Measurements from ENCODE around the gene BBS12. TPM values are rescaled to one million over a fixed set of nuclear protein-coding genes. Genes with fewer than 3 reads are reported as not detected.

The BBS12 gene
- total and polyA plus RNA-seq, 2 donors (not counting 3 experiments of a cell fraction or from before 2014, with no cell fraction given) = 0.91 to 2.3 TPM

DNA sequence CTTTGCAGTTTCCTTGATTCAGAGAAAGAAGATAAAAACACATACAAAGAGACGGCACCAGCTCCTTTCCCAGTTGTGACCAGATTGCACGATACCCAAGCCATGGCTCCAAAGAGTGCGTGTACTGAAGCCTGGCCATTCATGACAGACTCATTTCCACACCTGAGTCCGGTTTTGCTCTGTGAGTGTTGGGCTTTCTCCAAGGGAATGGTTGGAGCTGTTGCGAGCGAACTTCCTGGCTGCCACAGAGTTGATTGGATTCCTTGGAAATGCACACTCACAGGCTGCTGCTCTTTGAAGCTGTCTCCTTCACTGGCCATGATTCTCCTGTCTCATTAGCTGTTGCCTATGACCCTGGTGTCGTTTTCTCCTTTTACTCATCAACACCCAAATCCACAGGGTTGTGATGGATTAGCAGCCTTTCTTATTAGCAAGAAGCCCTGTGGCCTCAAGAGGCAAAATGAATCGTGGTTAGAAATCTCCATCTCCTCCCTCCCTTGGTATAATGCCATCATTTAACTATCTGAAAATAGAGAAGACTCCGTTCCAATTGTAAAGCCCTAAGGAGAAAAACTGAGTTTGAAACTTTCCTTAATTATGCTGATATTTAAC is 43.9 kb upstream of the BBS12 start:
- Histone ChIP-seq H3K9me1 (replicated peaks; ENCODE audit: control insufficient read depth, extremely low read depth, insufficient read depth, low read length) (no peaks in the 10 kb centered on the region), H2AFZ (ENCODE audit: low read depth, low read length) (peak overlapping the region; percentile 87), H3K79me2 (ENCODE audit: control insufficient read depth, insufficient read depth, low read length) (no peaks in the 10 kb centered on the region), H3K27me3 (ENCODE audit: control insufficient read depth in 2 of 2, insufficient read depth in 2 of 2, low read length in 2 of 2) (peaks cover 0 to 4% of the 10 kb centered on the region in 2 experiments), H3K4me2 (ENCODE audit: insufficient read depth, low read length) (peak overlapping the region; percentile 77), H3K27ac (ENCODE audit: insufficient read depth, low read depth, low read length) (no peak overlapping the region), H4K20me1 (replicated peaks; ENCODE audit: control insufficient read depth, extremely low read depth, insufficient read depth, low read length) (no peaks in the 10 kb centered on the region), H3K9ac (replicated peaks; ENCODE audit: extremely low read depth, insufficient read depth, low read length) (peak overlapping the region; percentile 14), H3K36me3 (ENCODE audit: control insufficient read depth in 2 of 2, extremely low read depth in 1 of 2, insufficient read depth in 2 of 2, low read length in 2 of 2) (no peaks in the 10 kb centered on the region), H3K4me3 (replicated peaks in 1 of 3; ENCODE audit: insufficient read depth in 1 of 3, low read depth in 1 of 3, low read length in 3 of 3) (peak overlapping the region in 2 of 3 experiments; percentile 11 to 30), H3K9me3 (replicated peaks; ENCODE audit: control insufficient read depth, insufficient read depth, low read length) (no peaks in the 10 kb centered on the region), H3K4me1 (ENCODE audit: control insufficient read depth, extremely low read depth, insufficient read depth, low read length) (peaks cover 8% of the 10 kb centered on the region)
- intact Hi-C loops (cut with micrococcal nuclease) = no loop called here
- peak; percentile 54 for DNase-seq (ENCODE audit: low read depth, low spot score)
- TF ChIP-seq GATA2 (IDR thresholded peaks at IDR 0.05; ENCODE audit: insufficient read depth, insufficient read length, low read depth, low read length) (no peak), MYC (IDR thresholded peaks at IDR 0.05; ENCODE audit: low read depth, low read length) (no peak), POLR2A (IDR thresholded peaks at IDR 0.05; ENCODE audit: low read depth, low read length) (no peak), JUN (IDR thresholded peaks at IDR 0.05; ENCODE audit: borderline replicate concordance, insufficient read depth, insufficient read length, low read depth) (no peak)
- TF ChIP-seq, protein P1, sequence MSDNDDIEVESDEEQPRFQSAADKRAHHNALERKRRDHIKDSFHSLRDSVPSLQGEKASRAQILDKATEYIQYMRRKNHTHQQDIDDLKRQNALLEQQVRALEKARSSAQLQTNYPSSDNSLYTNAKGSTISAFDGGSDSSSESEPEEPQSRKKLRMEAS (IDR thresholded peaks at IDR 0.05; ENCODE audit: insufficient read depth, insufficient read length) = no peak
- dilution Hi-C loops (cut with MboI; ENCODE audit: extremely low pct_ligation_motif_present, low sequenced_read_pairs) = no loop called here
- CTCF ChIA-PET = interaction anchor here (1.2 to 1.5 kb wide), 2 partner anchors 12 to 28 kb away, joined by 4 to 9 read pairs; no protein-coding TSS in a partner anchor
- POLR2A ChIA-PET = interaction anchor here (0.6 kb wide), 1 partner anchor 817 kb away, joined by 3 read pairs; no protein-coding TSS in a partner anchor
- BruUV-seq (replicated peaks) = no TSS peak
- FAIRE-seq = peak; percentile 24

DNA sequence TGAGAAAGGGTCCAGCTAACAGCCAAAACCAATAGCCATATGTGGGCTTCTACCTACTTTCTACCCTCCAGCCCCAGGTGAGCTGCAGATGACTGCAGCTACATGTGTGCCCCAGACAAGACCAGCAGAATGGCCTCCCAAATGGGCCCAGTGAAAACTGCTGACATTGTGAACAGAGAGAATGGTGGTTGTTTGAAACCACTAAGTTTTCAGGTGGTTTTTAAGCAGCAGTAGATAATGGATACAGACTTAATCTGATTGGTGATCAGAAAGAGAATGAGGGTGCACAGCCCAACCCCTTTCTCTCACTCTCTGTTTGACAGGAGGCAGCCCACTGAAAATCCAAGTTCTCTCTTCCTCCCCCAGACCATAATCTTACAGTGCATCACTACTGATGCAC is 42.5 kb upstream of the BBS12 start:
- Histone ChIP-seq H3K4me2 (ENCODE audit: insufficient read depth, low read length) (no peak overlapping the region), H3K36me3 (ENCODE audit: control insufficient read depth in 2 of 2, extremely low read depth in 1 of 2, insufficient read depth in 2 of 2, low read length in 2 of 2) (no peaks in the 10 kb centered on the region), H3K9ac (replicated peaks; ENCODE audit: extremely low read depth, insufficient read depth, low read length) (no peak overlapping the region), H3K4me1 (ENCODE audit: control insufficient read depth, extremely low read depth, insufficient read depth, low read length) (peaks cover 8% of the 10 kb centered on the region), H3K27me3 (ENCODE audit: control insufficient read depth in 2 of 2, insufficient read depth in 2 of 2, low read length in 2 of 2) (peaks cover 2 to 4% of the 10 kb centered on the region in 2 experiments), H3K79me2 (ENCODE audit: control insufficient read depth, insufficient read depth, low read length) (no peaks in the 10 kb centered on the region), H3K4me3 (replicated peaks in 1 of 3; ENCODE audit: insufficient read depth in 1 of 3, low read depth in 1 of 3, low read length in 3 of 3) (no peak overlapping the region), H2AFZ (ENCODE audit: low read depth, low read length) (no peak overlapping the region), H3K9me3 (replicated peaks; ENCODE audit: control insufficient read depth, insufficient read depth, low read length) (no peaks in the 10 kb centered on the region), H3K27ac (ENCODE audit: insufficient read depth, low read depth, low read length) (no peak overlapping the region), H3K9me1 (replicated peaks; ENCODE audit: control insufficient read depth, extremely low read depth, insufficient read depth, low read length) (no peaks in the 10 kb centered on the region), H4K20me1 (replicated peaks; ENCODE audit: control insufficient read depth, extremely low read depth, insufficient read depth, low read length) (no peaks in the 10 kb centered on the region)
- ChIA-PET POLR2A (no interaction called here), CTCF (no interaction called here)
- dilution Hi-C loops (cut with MboI; ENCODE audit: extremely low pct_ligation_motif_present, low sequenced_read_pairs) = no loop called here
- DNase-seq (ENCODE audit: low read depth, low spot score) (no peak), FAIRE-seq (no peak)
- intact Hi-C loops (cut with micrococcal nuclease) = no loop called here
- TF ChIP-seq GATA2 (IDR thresholded peaks at IDR 0.05; ENCODE audit: insufficient read depth, insufficient read length, low read depth, low read length) = no peak
- TF ChIP-seq, protein P1 (IDR thresholded peaks at IDR 0.05; ENCODE audit: insufficient read depth, insufficient read length) = no peak
- BruUV-seq (replicated peaks) = no TSS peak

Measured in endothelial cell of umbilical vein (primary cell).